ENCODE measurements around the gene HECA. TPM values are rescaled to one million over a fixed set of nuclear protein-coding genes. Genes with fewer than 3 reads are reported as not detected.

Gene HECA
- total RNA-seq, 1 donor from 2014 or later = 53.1 TPM

DNA sequence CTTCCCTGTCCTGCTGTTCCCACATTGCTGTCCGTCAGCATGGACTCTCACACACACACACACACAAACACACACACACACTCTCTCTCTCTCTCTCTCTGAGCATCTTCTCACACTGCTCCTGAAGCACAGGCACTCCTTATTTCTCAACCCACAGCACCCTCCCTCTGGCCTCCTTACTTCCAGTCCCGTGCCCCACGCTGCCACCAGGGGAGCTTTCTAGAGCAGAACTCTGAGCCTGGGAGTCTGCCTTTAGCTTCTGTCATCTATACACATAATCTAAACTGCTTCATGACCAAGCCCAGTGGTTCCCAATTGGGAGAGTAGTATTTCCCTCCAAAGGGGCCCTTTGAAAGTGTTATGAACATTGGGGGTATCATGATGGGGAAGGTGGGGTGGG, 29.1 kb downstream of the HECA start:
- no peak for ATAC-seq
- peaks cover 51% of the 10 kb centered on the region for H3K4me1 ChIP-seq
- TF ChIP-seq, protein P1, sequence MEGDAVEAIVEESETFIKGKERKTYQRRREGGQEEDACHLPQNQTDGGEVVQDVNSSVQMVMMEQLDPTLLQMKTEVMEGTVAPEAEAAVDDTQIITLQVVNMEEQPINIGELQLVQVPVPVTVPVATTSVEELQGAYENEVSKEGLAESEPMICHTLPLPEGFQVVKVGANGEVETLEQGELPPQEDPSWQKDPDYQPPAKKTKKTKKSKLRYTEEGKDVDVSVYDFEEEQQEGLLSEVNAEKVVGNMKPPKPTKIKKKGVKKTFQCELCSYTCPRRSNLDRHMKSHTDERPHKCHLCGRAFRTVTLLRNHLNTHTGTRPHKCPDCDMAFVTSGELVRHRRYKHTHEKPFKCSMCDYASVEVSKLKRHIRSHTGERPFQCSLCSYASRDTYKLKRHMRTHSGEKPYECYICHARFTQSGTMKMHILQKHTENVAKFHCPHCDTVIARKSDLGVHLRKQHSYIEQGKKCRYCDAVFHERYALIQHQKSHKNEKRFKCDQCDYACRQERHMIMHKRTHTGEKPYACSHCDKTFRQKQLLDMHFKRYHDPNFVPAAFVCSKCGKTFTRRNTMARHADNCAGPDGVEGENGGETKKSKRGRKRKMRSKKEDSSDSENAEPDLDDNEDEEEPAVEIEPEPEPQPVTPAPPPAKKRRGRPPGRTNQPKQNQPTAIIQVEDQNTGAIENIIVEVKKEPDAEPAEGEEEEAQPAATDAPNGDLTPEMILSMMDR (IDR thresholded peaks at IDR 0.05) = no peak

DNA sequence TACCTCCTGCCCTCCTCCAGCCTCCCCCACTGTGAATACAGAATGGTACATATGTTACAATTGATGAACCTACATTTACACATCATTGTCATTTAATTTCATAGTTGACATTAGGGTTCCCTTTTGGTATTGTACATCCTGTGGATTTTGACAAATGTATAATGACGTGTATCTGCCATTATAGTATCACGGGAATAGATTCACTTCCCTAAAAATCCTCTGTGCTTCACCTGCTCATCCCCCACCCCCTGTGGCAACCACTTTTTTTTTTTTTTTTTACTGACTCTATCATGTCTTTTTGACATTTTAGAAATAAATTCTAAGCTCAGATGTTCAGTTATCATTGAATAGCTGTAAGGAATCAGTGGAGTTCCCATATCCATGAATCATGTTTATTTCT, 30.4 kb downstream of the HECA start:
- no peak overlapping the region for H3K27ac ChIP-seq
- H3K4me3 ChIP-seq = no peak overlapping the region
- no peak for ATAC-seq
- TF ChIP-seq, protein P1 (IDR thresholded peaks at IDR 0.05) = no peak
- no peaks in the 10 kb centered on the region for H3K27me3 ChIP-seq (ENCODE audit: low read depth)
- intact Hi-C loops (cut with DNase I) = no loop called here
- H3K9me3 ChIP-seq = no peaks in the 10 kb centered on the region
- DNase-seq = no peak
- H3K36me3 ChIP-seq = peaks cover 30% of the 10 kb centered on the region
- peaks cover 48% of the 10 kb centered on the region for H3K4me1 ChIP-seq

More for the DNA sequence above, 29.1 kb downstream of the HECA start:
- intact Hi-C loops (cut with DNase I) = no loop called here
- Histone ChIP-seq H3K4me3 (no peak overlapping the region), H3K9me3 (no peaks in the 10 kb centered on the region), H3K27ac (no peak overlapping the region), H3K36me3 (peaks cover 30% of the 10 kb centered on the region), H3K27me3 (ENCODE audit: low read depth) (no peaks in the 10 kb centered on the region)
- DNase-seq = no peak

DNA sequence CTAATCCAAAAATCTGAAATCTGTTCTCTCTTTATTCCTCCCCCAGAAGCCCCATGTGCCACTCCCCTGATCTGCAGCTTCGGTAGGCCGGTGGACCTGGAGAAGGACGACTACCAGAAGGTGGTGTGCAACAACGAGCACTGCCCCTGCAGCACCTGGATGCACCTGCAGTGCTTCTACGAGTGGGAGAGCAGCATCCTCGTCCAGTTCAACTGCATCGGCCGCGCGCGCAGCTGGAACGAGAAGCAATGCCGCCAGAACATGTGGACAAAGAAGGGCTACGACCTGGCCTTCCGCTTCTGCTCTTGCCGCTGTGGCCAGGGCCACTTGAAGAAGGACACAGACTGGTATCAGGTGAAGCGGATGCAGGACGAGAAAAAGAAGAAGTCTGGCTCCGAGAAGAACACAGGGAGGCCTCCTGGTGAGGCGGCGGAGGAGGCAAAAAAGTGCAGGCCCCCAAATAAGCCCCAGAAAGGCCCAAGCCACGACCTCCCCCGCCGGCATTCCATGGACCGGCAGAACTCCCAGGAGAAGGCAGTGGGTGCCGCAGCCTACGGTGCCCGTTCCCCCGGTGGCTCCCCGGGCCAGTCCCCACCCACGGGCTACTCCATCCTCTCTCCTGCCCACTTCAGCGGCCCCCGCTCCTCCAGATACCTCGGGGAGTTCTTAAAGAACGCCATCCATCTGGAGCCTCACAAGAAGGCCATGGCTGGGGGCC, 31.5 kb downstream of the HECA start:
- Histone ChIP-seq H3K36me3 (peaks cover 35% of the 10 kb centered on the region), H3K4me1 (peaks cover 38% of the 10 kb centered on the region), H3K9me3 (no peaks in the 10 kb centered on the region), H3K4me3 (no peak overlapping the region), H3K27ac (no peak overlapping the region), H3K27me3 (ENCODE audit: low read depth) (no peaks in the 10 kb centered on the region)
- intact Hi-C loops (cut with DNase I) = no loop called here
- DNase-seq (no peak), ATAC-seq (peak in 1 of 2 donors; percentile 36)
- TF ChIP-seq, protein P1 (IDR thresholded peaks at IDR 0.05) = no peak

DNA sequence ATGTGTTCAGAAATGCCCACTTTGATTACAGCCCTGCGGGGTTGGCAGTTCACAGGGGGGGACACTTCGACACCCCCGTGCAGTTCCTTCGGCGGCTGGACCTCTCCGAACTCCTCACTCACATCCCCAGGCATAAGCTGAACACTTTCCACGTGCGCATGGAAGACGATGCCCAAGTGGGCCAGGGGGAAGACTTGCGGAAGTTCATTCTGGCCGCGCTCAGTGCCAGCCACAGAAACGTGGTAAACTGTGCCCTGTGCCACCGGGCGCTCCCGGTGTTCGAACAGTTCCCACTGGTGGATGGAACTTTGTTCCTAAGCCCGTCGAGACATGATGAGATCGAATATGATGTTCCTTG, 32.1 kb downstream of the HECA start:
- no peak for ATAC-seq
- intact Hi-C loops (cut with DNase I) = no loop called here
- TF ChIP-seq, protein P1 (IDR thresholded peaks at IDR 0.05) = no peak
- Histone ChIP-seq H3K4me1 (peaks cover 32% of the 10 kb centered on the region), H3K27me3 (ENCODE audit: low read depth) (no peaks in the 10 kb centered on the region), H3K4me3 (no peak overlapping the region), H3K36me3 (peaks cover 39% of the 10 kb centered on the region), H3K9me3 (no peaks in the 10 kb centered on the region), H3K27ac (no peak overlapping the region)
- no peak for DNase-seq

DNA sequence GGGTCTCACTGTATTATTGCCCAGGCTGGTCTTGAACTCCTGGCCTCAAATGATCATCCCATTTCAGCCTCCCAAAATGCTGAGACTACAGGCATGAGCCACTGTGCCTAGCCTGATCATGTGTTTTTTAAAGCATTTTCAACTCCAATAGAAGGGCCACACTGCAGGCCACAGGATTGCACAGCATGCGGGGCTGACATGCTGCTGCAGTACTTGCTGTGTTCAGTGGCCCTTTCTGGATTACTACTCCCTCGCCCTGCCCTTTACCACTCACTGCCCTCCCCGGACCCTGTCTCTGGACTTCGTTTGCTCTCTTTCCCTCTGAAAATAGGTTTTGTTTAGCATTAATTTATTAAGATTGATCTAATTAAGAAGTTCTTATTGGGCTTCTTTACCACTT, 37.3 kb downstream of the HECA start:
- TF ChIP-seq, protein P1 (IDR thresholded peaks at IDR 0.05) = no peak
- H3K9me3 ChIP-seq = no peaks in the 10 kb centered on the region
- peaks cover 58% of the 10 kb centered on the region for H3K36me3 ChIP-seq
- no peak for DNase-seq
- intact Hi-C loops (cut with DNase I) = no loop called here
- no peak overlapping the region for H3K4me3 ChIP-seq
- H3K27ac ChIP-seq = no peak overlapping the region
- no peak for ATAC-seq
- peaks cover 12% of the 10 kb centered on the region for H3K4me1 ChIP-seq
- H3K27me3 ChIP-seq (ENCODE audit: low read depth) = no peaks in the 10 kb centered on the region

All from lower lobe of right lung (tissue), 2 donors.